Dermis microvascular lymphatic vessel endothelial cell (primary cell): ENCODE data around the gene FCN1. TPM values are rescaled to one million over a fixed set of nuclear protein-coding genes. Genes with fewer than 3 reads are reported as not detected.

Experiments
- DNase-seq, 2 donors: peaks; one replicate each; pipeline versions ENCODE4 v3.0.0 to v3.0.0-alpha.2; 2010; ENCODE audit warnings: low read depth in 2 of 2
- total RNA-seq: library from RNA; depleted of rRNA; stranded (reverse); fragments of >200 nt; gene quantifications from 2 replicates; pipeline ENCODE4 v1.2.1, GENCODE V29; 2014

The FCN1 gene
- total RNA-seq, 1 donor from 2014 or later: not detected

DNA sequence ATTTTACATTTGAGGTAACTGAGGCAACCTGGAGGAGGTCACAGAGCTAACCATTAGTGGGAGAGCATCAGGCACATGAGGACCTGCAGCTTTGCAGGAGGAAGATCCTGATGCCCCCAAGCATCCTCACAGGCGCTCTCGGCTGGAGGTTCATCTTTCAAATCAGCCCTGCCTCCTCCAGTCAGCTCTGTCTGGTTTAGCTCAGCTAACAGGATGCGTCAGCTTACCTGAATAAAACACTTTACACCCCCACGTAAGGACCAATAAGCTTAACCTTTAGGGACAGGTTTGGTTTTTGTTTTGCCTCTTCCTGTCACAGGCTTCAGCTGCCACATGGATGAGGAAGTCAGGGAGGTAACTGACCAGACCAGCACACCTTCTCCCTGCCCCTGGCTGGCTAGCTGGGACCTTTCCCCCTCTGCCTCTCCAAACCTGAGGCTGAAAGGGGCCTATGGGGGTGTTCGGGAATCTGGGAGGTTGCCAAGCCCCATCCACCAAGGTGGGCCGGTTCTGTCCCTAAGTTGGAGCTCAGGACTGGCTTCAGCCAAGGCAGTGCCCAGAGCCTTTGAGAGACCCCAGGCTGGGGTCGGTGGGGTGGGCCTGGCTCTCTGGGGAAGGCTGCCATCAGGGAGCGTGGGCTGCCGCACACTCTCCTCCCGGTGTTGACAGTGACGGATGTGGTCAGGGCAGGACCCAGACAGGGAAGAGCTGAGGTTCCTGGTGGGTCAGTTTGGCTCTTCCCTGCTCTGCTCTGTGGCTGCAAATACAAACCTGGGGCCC, 20.0 kb upstream of the FCN1 start:
- no peak for DNase-seq

- no peak for DNase-seq
Observed at GRCh38 chr9:134937164-134937555, 19.4 kb upstream of the FCN1 start.

- no peak for DNase-seq
Observed at GRCh38 chr9:134936346-134937163, 18.8 kb upstream of the FCN1 start.

- DNase-seq: no peak
Observed at GRCh38 chr9:134935701-134936345, 18.1 kb upstream of the FCN1 start.

GRCh38 chr9:134935056-134935640, 17.4 kb upstream of the FCN1 start:
- DNase-seq: no peak

DNA sequence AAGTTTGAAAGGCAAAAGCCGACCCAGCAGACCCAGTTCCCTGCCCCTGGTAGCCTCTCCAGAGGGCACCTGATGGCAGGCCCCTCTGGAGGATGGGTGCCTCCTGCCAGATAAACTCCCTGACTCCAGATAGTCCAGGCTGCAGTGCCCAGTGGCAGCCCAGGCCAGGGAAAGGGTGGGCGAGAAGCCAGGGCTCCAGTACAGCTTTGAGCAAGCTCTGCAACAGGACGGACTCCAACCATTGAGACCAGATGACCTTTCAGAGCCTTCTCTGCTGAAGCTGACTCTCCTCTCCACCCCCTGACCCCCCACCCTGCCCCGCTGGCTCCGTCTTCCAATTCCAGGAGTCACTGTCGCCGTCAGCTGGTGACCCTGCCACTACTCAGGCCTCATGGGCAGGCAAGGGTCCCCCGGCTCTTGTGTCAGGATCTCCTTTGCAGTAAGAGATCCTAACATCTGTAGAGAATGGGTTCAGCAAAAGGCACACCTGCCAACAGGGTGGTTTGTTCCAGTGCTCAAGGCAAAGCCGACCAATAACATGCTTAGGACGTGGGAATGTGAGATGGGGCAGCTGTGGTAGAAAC, 15.5 kb upstream of the FCN1 start:
- DNase-seq: no peak

DNA sequence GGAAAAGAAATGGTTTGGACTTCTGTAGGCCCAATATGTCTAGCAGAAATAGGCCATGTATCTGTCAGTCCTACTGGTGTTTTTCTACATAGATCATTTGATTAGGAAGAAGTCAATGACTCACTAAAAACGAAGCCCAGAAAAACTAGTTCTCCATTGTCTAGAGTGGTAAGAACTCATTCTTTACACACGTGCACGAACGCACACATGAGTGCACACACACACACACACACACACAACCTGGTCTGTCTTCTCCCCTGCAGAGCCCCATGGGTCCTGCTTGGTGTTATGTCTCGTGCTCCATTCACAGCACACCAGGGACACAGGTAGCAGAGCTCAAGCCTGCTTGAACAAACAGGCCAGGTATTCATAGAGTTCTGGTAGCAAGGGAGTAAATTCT, 14.9 kb upstream of the FCN1 start:
- DNase-seq: no peak

DNA sequence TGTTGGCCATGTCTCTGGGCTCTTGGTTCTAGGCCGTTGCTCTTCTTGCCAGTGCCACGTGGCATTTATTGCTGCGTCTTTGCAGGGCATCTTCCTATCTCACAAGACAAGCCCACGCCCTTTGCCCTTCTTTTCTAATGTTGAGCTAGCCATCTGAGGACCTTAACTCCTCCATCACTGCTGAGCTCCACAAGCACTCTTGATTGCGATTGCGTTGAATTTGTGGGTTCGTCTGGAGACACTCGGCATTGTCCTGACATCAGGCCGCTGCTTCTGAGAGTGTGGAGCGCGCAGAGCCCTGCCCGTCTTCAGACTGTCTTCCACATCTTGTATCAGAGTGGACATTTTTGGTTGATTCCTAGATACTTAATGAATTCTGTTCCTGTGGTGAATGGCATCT, 14.5 kb upstream of the FCN1 start:
- no peak for DNase-seq

- DNase-seq: no peak
Observed at GRCh38 chr9:134930398-134930797, 12.7 kb upstream of the FCN1 start.

GRCh38 chr9:134929193-134930158, 11.8 kb upstream of the FCN1 start:
- no peak for DNase-seq

DNA sequence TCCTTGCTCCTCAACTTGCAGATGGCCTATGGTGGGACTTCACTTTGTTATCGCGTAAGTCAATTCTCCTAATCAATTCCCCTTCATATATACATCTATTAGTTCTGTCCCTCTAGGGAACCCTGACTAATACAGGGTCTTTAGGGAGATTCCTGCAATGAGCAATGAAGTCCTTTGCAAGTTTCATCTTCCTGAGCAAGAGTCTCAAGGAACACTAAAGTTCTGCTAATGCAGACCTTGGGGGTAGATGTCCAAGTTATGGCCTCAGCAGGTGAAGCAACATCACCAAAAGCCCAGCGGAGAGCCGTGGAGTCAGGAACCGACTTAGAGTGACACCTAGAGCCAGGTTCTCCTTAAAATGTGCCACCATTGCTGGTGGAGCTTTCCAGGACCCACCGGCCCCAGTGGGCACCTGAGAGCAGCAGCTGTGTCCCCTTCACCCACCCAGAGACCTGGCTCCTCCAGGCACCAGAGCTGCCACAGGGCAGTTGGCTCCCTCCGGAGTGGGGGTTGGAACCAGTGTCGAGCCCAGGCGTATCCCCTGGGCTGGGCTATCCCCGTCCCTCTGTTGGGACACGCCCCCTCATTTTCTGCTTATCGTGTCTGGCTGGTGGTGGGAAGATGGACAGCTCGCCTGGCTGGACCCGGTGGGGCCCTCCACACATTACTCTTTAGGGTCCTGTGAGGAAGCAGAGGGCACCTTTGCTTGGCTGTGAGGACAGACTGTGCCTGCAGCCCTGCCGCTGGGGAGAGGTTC, 10.9 kb upstream of the FCN1 start:
- DNase-seq: no peak

DNA sequence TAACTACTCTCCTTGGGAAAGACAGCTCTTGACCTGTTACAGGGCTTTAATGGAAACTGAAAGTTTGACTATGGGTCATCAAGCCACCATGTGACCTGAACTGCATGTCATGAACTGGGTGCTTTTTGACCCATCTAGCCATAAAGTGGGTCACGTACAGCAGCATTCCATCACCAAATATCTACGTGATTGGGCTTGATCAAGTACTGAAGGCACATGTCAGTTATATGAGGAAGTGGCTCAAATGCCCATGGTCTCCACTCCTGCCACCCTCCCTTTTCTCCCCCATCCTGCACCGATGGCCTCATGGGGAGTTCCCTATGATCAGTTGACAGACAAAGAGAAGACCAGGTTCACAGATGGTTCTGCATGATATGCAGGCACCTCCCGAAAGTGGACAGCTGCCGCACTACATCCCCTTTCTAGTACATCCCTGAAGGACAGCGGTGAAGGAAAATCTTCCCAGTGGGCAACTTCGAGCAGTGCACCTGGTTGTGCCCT, 7.3 kb upstream of the FCN1 start:
- DNase-seq: no peak

GRCh38 chr9:134923466-134923865, 5.8 kb upstream of the FCN1 start:
- no peak for DNase-seq

DNA sequence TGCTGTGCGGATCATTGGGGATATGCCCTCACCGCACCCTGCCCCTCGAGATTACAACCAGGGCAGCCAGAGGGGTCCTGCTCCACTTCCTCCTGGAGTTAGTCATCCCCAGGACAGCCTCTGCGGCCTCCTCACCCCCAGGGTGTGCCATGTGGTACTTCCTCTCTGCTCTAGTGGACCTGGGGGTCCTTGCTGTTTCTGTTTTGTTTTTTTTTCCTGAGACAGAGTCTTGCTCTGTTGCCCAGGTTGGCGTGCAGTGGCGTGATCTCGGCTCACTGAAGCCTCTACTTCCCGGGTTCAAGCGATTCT, 5.2 kb upstream of the FCN1 start:
- no peak for DNase-seq

DNA sequence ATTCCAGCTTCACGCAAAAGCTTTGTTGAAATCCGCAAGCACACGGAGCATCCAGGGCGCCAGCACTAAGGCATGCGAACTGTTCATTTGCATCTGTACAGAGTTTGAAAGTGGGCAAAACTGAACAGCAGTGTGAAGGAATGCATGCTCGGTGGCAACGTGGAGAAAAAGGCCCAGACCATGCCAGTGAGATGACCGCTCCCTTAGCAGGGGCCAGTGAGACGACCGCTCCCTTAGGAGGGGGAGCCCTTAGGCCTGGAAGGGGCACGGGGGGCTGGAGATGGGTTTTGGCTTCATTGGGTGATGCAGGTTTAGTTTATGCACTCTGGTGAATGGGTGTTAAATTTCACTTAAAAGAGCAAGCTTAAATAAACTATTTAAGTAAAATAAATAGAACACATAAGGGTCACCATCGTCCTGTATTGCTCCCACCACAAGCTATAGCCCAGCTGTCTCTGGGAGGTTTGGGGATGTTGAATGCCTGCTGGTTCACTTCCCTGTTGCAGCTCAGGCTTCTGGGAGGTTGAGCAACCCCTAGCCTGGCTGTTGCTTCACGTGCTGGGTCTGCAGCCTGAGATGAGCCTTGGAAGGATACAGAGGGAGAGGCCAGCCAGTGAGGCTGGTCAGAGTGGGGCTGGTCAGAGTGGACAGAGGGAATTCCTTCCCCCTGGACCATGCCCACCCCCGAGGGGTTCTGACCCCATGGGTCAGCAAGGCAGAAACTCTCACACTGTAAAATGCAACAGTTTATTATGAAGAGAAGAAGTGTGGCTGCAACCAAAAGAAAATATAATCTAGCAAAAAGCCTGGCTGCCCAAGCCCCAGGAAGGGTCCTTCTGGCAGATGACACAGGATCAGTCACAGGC, 4.6 kb upstream of the FCN1 start:
- no peak for DNase-seq

DNA sequence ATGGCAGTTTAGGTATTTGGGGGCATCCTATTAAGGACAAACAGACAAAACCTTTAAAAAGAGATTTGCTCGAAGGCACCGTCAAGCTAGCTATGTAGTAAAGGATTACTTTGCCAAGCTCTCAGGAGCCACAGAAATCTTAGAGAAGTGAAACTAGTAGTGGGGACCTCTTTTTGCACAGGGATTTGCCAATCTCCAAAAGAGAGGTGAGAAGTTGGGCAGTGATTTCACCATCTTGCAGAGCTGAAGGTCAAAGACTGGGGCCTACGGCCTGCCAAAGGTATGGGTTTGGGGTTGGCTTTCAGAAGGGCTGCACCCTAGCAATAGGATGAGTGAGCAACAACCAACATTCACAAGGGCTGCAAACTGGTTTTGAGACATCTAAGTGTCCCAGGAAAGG, 1.6 kb upstream of the FCN1 start:
- DNase-seq: no peak

DNA sequence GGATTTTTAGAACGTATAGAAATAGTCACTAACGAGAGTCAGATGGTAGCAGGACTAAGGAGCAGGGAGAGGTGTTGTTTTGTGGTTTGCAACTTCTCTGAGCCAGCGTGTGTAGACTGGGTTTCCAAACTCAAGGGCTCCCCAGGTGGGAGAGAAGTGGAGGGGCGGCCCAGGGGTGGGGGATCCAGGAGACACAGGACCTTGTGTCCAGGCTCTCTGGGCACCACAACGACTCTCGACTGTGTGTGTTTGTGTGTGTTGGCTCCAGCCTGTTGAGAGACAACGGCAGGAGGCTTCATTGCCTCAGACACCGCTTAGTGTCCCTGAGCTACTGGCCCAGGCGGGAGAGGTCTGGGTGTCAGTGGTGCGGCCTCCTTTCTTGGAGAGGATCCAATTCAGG, 934 bp upstream of the FCN1 start:
- no peak for DNase-seq

GRCh38 chr9:134916161-134916665, 1.5 kb downstream of the FCN1 start:
- DNase-seq: no peak
